Measurements from ENCODE around the gene MFSD12.
"Not testable (repeated sequence)": the region's sequence is repeated elsewhere in the genome, so short reads cannot be mapped to it uniquely, and the experiment has no call there.

The MFSD12 gene

DNA sequence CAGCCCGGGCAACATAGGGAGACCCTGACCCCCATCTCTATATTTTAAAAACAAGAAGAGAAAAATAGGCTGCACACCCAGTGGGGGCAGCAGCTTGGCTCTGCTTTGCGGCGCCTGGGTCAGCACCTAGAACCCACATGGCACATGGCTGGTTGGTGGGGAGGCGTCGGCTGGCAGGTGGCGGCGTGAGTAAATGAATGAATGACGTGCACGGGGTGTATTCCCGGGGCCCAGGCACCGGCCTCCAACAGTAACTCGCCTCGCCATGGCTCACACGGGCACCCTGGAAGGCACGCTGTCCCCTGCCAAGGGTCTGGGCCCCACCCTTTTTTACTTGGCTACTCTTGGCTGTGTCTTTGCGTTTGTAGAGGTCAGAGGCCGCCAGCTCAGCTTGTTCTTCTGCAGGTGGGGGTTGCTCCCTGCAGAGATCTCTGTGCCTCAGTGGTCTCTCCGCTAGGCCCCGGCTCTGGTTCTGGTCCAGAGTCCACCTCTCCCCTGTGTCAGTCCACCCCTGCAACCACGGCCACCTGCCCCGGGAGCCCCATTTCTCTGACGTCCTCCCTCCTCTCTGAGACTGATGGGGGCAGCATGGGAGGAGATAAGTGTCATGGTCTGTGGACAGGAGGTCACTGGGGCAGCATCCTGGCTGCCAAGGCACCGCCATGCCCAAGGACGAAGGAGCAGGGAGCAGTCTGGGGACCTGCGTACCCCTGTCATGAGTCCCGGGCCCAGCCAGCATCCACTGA, 45.7 kb downstream of the MFSD12 start:
- Histone ChIP-seq H3K9me3 (no peaks in the 10 kb centered on the region), H3K4me3 (no peak overlapping the region), H3K27ac (peak overlapping the region; percentile 44; the same call in 1 of the 2 replicates), H3K9ac (peak overlapping the region; percentile 26; the same call in 1 of the 2 replicates), H3K27me3 (no peaks in the 10 kb centered on the region), H3K36me3 (peaks cover 64% of the 10 kb centered on the region), H3K4me1 (peaks cover 88% of the 10 kb centered on the region), H4K20me1 (peaks cover 95% of the 10 kb centered on the region), H3K4me2 (no peak overlapping the region; the same call in 1 of the 2 replicates)
- no peak for TF ChIP-seq Cebpa-rat (IDR thresholded peaks at IDR 0.05)

DNA sequence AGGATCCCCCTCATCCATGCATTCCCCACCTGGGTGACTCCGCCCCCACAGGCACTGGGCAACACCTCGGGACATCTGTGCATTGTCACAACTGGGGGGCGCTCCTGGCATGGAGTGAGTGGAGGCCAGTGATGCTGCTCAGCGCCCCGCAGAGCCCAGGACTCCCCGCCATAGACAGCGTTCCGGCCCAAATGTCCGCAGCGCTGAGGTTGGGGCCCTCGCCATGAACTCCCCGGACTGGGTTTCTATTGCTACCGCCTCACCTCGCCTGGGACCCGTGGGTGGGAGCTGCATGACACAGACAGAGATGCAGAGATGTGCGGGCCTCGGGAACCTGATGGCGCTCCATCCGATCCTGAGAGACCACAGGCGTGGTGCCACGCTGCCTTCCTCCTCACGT, 46.7 kb downstream of the MFSD12 start:
- Histone ChIP-seq H3K4me2 (no peak overlapping the region), H3K4me1 (peaks cover 79% of the 10 kb centered on the region), H3K9me3 (no peaks in the 10 kb centered on the region), H3K27me3 (no peaks in the 10 kb centered on the region), H4K20me1 (peaks cover 86% of the 10 kb centered on the region), H3K9ac (no peak overlapping the region), H3K36me3 (peaks cover 64% of the 10 kb centered on the region), H3K27ac (no peak overlapping the region), H3K4me3 (no peak overlapping the region)
- TF ChIP-seq Cebpa-rat (IDR thresholded peaks at IDR 0.05), result no peak

DNA sequence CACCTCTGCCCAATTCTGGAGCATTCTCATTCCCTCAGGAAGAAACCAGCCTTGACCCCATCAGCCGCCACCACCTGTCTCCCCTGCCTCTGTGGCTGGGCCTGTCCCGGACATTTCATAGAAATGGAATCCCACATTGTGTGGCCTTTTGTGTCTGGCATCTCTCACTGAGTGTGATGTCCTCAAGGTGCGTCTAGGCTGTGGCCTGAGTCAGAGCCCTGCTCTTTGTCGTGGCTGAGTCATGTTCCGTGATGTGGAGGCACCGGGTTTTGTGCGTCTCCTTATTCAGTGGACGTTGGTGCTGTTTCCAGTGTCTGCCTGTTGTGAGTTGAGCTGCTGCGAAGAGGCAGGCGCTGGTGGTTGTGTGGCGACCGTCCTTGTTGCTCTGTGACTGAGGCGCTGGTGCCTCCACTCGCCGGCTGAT, 47.8 kb downstream of the MFSD12 start:
- no peak for TF ChIP-seq Cebpa-rat (IDR thresholded peaks at IDR 0.05)
- Histone ChIP-seq H3K36me3 (peaks cover 62% of the 10 kb centered on the region), H3K4me3 (no peak overlapping the region), H3K9ac (peak overlapping the region; percentile 63; the same call in 1 of the 2 replicates), H3K27me3 (no peaks in the 10 kb centered on the region), H3K4me1 (peaks cover 79% of the 10 kb centered on the region), H3K27ac (0 out of 2 replicates have a peak overlapping the region, but pooled peaks have one; percentile 31), H4K20me1 (peaks cover 74% of the 10 kb centered on the region), H3K9me3 (no peaks in the 10 kb centered on the region), H3K4me2 (no peak overlapping the region)

- peaks cover 76% of the 10 kb centered on the region for H3K4me1 ChIP-seq
- peak overlapping the region; percentile 50 for H3K4me2 ChIP-seq
- H3K36me3 ChIP-seq, result peaks cover 56% of the 10 kb centered on the region
- TF ChIP-seq Cebpa-rat (IDR thresholded peaks at IDR 0.05), result no peak
- H4K20me1 ChIP-seq, result peaks cover 68% of the 10 kb centered on the region
- no peaks in the 10 kb centered on the region for H3K27me3 ChIP-seq
- H3K4me3 ChIP-seq, result no peak overlapping the region
- no peaks in the 10 kb centered on the region for H3K9me3 ChIP-seq
- peak overlapping the region; percentile 31; the same call in 1 of the 2 replicates for H3K27ac ChIP-seq
- peak overlapping the region; percentile 63 for H3K9ac ChIP-seq
These were observed 48.4 kb downstream of the MFSD12 start for GRCh38 chr19:3508771-3509535.

DNA sequence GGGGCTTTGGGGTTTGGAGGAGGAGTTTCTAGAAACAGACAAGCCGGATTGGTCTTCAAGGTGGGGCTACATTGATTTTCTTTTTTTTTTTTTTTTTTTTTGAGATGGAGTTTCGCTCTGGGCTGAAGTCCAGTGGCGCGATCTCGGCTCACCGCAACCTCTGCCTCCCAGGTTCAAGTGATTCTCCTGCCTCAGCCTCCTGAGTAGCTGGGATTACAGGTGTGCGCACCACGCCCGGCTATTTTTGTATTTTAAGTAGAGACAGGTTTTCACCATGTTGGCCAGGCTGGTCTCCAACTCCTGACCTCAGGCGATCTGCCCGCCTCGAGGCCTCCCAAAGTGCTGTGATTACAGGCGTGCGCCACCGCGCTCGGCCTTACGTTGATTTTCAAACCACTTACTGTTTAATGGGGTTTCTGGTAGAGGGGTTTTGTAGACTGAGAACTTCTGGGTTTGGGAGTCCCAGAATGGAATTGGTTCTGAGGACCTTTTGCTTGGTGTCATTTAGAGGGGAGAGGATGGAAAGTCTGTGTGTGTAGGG, 49.2 kb downstream of the MFSD12 start:
- peaks cover 48% of the 10 kb centered on the region for H3K36me3 ChIP-seq
- H3K4me2 ChIP-seq, result peak overlapping the region; percentile 50
- not testable (repeated sequence) for H3K27me3 ChIP-seq, H3K27ac ChIP-seq, H3K9me3 ChIP-seq, H3K4me3 ChIP-seq
- H3K9ac ChIP-seq, result peak overlapping the region; percentile 63; the same call in 1 of the 2 replicates
- H4K20me1 ChIP-seq, result peaks cover 60% of the 10 kb centered on the region
- H3K4me1 ChIP-seq, result peaks cover 69% of the 10 kb centered on the region

- H4K20me1 ChIP-seq, result peaks cover 54% of the 10 kb centered on the region
These were observed 49.8 kb downstream of the MFSD12 start for GRCh38 chr19:3507371-3508120.

DNA sequence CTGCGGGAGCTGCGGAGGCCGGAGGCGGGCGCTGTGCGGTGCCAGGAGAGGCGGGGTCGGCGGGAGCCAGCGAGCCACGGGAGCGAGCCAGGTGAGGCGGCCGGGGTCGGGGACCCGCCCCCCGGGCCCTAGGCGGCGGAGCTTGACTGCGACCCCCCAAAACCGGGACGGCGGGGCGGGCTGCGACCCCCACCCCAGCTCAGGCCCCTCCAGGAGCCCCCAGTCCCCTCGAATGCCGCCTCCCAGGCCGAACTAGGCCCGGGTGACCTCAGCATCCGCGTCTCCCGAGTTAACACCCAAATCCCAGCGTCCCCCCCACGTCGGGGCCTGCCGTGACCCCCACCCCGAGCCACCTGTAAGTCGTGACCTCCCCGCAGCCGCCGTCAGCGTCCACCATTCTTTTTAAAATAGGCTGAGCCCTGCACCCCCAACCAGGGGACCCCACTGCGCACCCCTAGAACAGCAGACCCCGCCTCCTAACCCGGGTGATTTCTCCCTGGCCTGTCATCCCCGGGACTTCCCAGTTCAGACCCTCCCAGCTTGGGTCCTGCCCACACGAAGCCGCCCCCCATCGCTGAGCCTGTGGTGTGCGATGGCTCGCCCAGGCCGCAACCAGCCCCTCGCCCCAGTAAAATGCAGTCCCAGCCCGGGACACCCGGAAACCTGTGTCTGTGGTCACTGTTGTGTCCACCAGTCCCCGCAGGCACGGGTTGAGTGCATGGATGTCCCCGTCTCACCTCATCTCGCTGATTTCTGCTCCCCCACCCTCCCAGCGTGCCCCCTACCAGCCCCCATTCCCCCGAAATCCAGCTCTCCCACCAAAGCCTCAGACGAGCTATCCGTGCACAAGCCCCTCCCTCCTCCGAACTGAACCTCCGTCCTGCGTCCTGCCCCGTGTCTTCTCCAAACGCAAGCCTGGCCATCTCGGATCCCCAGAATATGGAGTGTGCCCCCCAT, 50.7 kb downstream of the MFSD12 start:
- Histone ChIP-seq H3K9ac (peak overlapping the region; percentile 97), H3K27me3 (no peaks in the 10 kb centered on the region), H3K4me3 (peak overlapping the region; percentile 96), H3K36me3 (peaks cover 33% of the 10 kb centered on the region), H4K20me1 (peaks cover 45% of the 10 kb centered on the region), H3K4me1 (peaks cover 54% of the 10 kb centered on the region), H3K9me3 (no peaks in the 10 kb centered on the region), H3K27ac (peak overlapping the region; percentile 97), H3K4me2 (peak overlapping the region; percentile 96)
- no peak for TF ChIP-seq Cebpa-rat (IDR thresholded peaks at IDR 0.05)

More at GRCh38 chr19:3507371-3508120, 49.8 kb downstream of the MFSD12 start:
- peak overlapping the region; percentile 96 for H3K4me2 ChIP-seq
- peak overlapping the region; percentile 96 for H3K4me3 ChIP-seq
- peaks cover 41% of the 10 kb centered on the region for H3K36me3 ChIP-seq
- no peaks in the 10 kb centered on the region for H3K9me3 ChIP-seq
- no peaks in the 10 kb centered on the region for H3K27me3 ChIP-seq
- no peak for TF ChIP-seq Cebpa-rat (IDR thresholded peaks at IDR 0.05)
- peak overlapping the region; percentile 97 for H3K9ac ChIP-seq
- H3K4me1 ChIP-seq, result peaks cover 62% of the 10 kb centered on the region
- peak overlapping the region; percentile 26; the same call in 1 of the 2 replicates for H3K27ac ChIP-seq

GRCh38 chr19:3505598-3506383, 51.6 kb downstream of the MFSD12 start, which contains the start of gene FZR1:
Gene FZR1 (plus strand): TSS chr19:3506311. CDS start chr19:3522990, 16,679 bp downstream.
- H3K4me1 ChIP-seq, result peaks cover 49% of the 10 kb centered on the region
- H3K36me3 ChIP-seq, result peaks cover 24% of the 10 kb centered on the region
- H3K4me2 ChIP-seq, result peak within 1 kb of the TSS; percentile 96
- peak within 1 kb of the TSS; percentile 97 for H3K27ac ChIP-seq
- no peaks in the 10 kb centered on the region for H3K27me3 ChIP-seq
- H4K20me1 ChIP-seq, result peaks cover 36% of the 10 kb centered on the region
- H3K9me3 ChIP-seq, result no peaks in the 10 kb centered on the region
- no peak for TF ChIP-seq Cebpa-rat (IDR thresholded peaks at IDR 0.05)
- peak within 1 kb of the TSS; percentile 97 for H3K9ac ChIP-seq
- H3K4me3 ChIP-seq, result peak within 1 kb of the TSS; percentile 96

Measured in BLaER1 (cell line).